K562 (cell line): ENCODE data around the gene PIH1D1. TPM values are rescaled to one million over a fixed set of nuclear protein-coding genes. Genes with fewer than 3 reads are reported as not detected.

ENCODE experiments used
- ATAC-seq: fragments of 200-7000 bp; cut with Tn5 transposase; 3 replicates; pipeline ENCODE4 v1.9.1; 2020; ENCODE audit warnings: moderate library complexity
- BruUV-seq: library from RNA; stranded (reverse); fragments of 400-500 nt; replicated peaks from 2 replicates; lab custom pipeline; 2021; lab: Mats Ljungman, UMichigan
- CTCF ChIA-PET: fragments of 300-600 bp; formaldehyde crosslinking; extraction: SDS; loops from one replicate; lab custom pipeline; 2021; ENCODE audit warnings: low intra/inter-chr PET ratio; lab: Yijun Ruan, JAX
- POLR2A ChIA-PET: fragments of 300-600, 350-650 bp; sonication (Branson Sonifier 250); formaldehyde crosslinking; extraction: SDS; loops from one replicate; lab custom pipeline; 2021; ENCODE audit warnings: antibody characterized with exemption, inconsistent platforms; lab: Yijun Ruan, JAX
- DNase-seq, 4 experiments: peaks; one replicate each; pipeline versions ENCODE4 v3.0.0 to v3.0.0-alpha.2; 2011 to 2018; ENCODE audit warnings: low spot score in 3 of 4, mixed read lengths in 3 of 4; ENCODE audit errors: extremely low read depth in 1 of 4
- FAIRE-seq: peaks from 2 replicates; lab custom pipeline; 2011; peaks lifted over from hg19 to GRCh38; lab: Jason Lieb, UNC
- H2AFZ ChIP-seq: 2 replicates; pipeline ENCODE4 v1.6.0; 2011; ENCODE audit warnings: low read depth, low read length, control low read depth, inconsistent platforms
- H3K27ac ChIP-seq: fragments of 200-600 bp; 3 replicates; pipeline ENCODE4 v1.8.0; 2011; ENCODE audit warnings: low read depth, mild to moderate bottlenecking, control low read depth, inconsistent platforms, low read length, moderate library complexity, mixed read lengths; ENCODE audit errors: extremely low read depth
- H3K27me3 ChIP-seq, 2 experiments: fragments of 300-600 bp in 1 of 2; 2 replicates in 1 of 2; 3 replicates in 1 of 2; pipeline versions ENCODE4 v1.6.0 to v1.8.0; 2011; ENCODE audit warnings: inconsistent platforms in 2 of 2, low read length in 2 of 2, mild to moderate bottlenecking in 1 of 2, mixed read lengths in 1 of 2, moderate library complexity in 1 of 2; ENCODE audit not compliant: control insufficient read depth in 2 of 2, insufficient read depth in 2 of 2
- H3K36me3 ChIP-seq: fragments of 300-600 bp; 3 replicates; pipeline ENCODE4 v1.8.0; 2011; ENCODE audit warnings: mild to moderate bottlenecking, low read length, inconsistent platforms; ENCODE audit not compliant: control insufficient read depth, insufficient read depth
- H3K4me1 ChIP-seq, 2 experiments: fragments of 200-600 bp in 1 of 2; replicated peaks in 1 of 2; 2 replicates in 1 of 2; 3 replicates in 1 of 2; pipeline versions ENCODE4 v1.5.1 to v1.8.0; 2011; ENCODE audit warnings: inconsistent platforms in 2 of 2, low read length in 2 of 2, mild to moderate bottlenecking in 1 of 2, mixed read lengths in 1 of 2, moderate library complexity in 1 of 2; ENCODE audit not compliant: control insufficient read depth in 2 of 2, insufficient read depth in 2 of 2
- H3K4me2 ChIP-seq: 2 replicates; pipeline ENCODE4 v1.6.1; 2011; ENCODE audit warnings: low read length, control low read depth, inconsistent platforms, mixed read lengths; ENCODE audit not compliant: insufficient read depth
- H3K4me3 ChIP-seq: fragments of 200-600 bp; sonication (generic), shearing (Covaris generic); 2 replicates; pipeline ENCODE4 v1.5.1; 2016; ENCODE audit warnings: control low read depth, inconsistent platforms
- H3K79me2 ChIP-seq: fragments of 200-600 bp; 3 replicates; pipeline ENCODE4 v1.8.0; 2011; ENCODE audit warnings: low read length, inconsistent platforms; ENCODE audit not compliant: control insufficient read depth, insufficient read depth
- H3K9ac ChIP-seq, 2 experiments: 2 replicates each; pipeline versions ENCODE4 v1.6.0 to v1.6.1; 2011; ENCODE audit warnings: low read depth in 2 of 2, low read length in 2 of 2, control low read depth in 1 of 2, inconsistent platforms in 1 of 2, mild to moderate bottlenecking in 1 of 2, mixed read lengths in 1 of 2; ENCODE audit not compliant: insufficient read depth in 1 of 2
- H3K9me1 ChIP-seq: one replicate; pipeline ENCODE4 v1.6.0; 2011; ENCODE audit warnings: inconsistent platforms, mild to moderate bottlenecking, low read length, moderate library complexity; ENCODE audit not compliant: control insufficient read depth, insufficient read depth
- H3K9me3 ChIP-seq: replicated peaks from 2 replicates; pipeline ENCODE4 v1.5.1; 2011; ENCODE audit warnings: low read depth, low read length, inconsistent platforms; ENCODE audit not compliant: control insufficient read depth, insufficient read depth
- H4K20me1 ChIP-seq: replicated peaks from 2 replicates; pipeline ENCODE4 v1.6.1; 2011; ENCODE audit warnings: low read length, inconsistent platforms, mixed read lengths; ENCODE audit not compliant: control insufficient read depth, insufficient read depth
- BRF1 ChIP-seq: IDR thresholded peaks from 3 replicates; pipeline ENCODE4 v1.6.1; 2011; ENCODE audit warnings: borderline replicate concordance, mild to moderate bottlenecking; ENCODE audit not compliant: insufficient read length; ENCODE audit errors: extremely low read depth
- POLR2B ChIP-seq: fragments of 450-650 bp; IDR thresholded peaks from 2 replicates; pipeline ENCODE4 v1.6.1; 2018; ENCODE audit warnings: low read depth; ENCODE audit not compliant: partially characterized antibody
- POLR2G ChIP-seq: fragments of 200-400 bp; formaldehyde crosslinking; IDR thresholded peaks from 2 replicates; pipeline ENCODE4 v1.6.1; 2017; ENCODE audit warnings: low read depth, mild to moderate bottlenecking, antibody characterized with exemption, low read length, moderate library complexity
- ZNF263 ChIP-seq: sonication (generic); formaldehyde crosslinking; IDR thresholded peaks from 2 replicates; pipeline ENCODE4 v1.8.0; 2022; ENCODE audit warnings: mild to moderate bottlenecking, missing genetic modification reagents, borderline replicate concordance
- WGBS: fragments of 100-300 bp; shearing (Covaris generic); methylation state at CpG from one replicate; pipeline ENCODE4 v1.1.6; 2016; ENCODE audit warnings: low coverage, mixed read lengths; ENCODE audit not compliant: insufficient coverage; ENCODE audit errors: missing lambda C conversion rate; 5-methylcytosine and 5-hydroxymethylcytosine counted together
- in situ Hi-C: fragments of 300-500 bp; cut with MboI; formaldehyde crosslinking; loops from 4 replicates; pipeline ENCODE4 v1.15.0; 2018; ENCODE audit warnings: inconsistent platforms, mixed read lengths
- intact Hi-C: fragments of 100-400 bp; cut with micrococcal nuclease; formaldehyde crosslinking; loops from 2 replicates; pipeline ENCODE4 v1.14.2; 2022
- polyA plus RNA-seq, 8 experiments: library from polyadenylated mRNA; depleted of rRNA in 4 of 8; stranded (reverse) in 5 of 8; unstranded in 3 of 8; fragments of >200 nt; fragmentation: Nextera tagmentation in 2 of 8; fragmentation: Illumina TruSeq in 1 of 8; extraction: Ambion mirVana in 2 of 8; extraction: Trizol in 1 of 8; gene quantifications; 2 replicates each; pipeline versions ENCODE4 v1.2.1 to v1.2.3, GENCODE V29; 2011 to 2014; ENCODE audit warnings: inconsistent platforms in 1 of 8, missing spikeins in 1 of 8
- total RNA-seq, 7 experiments: library from RNA; depleted of rRNA in 6 of 7; stranded (reverse); fragments of >200 nt in 6 of 7; fragmentation: Illumina TruSeq in 2 of 7; extraction: Trizol in 2 of 7; gene quantifications; 2 replicates each; pipeline versions ENCODE4 v1.2.1 to v1.2.3, GENCODE V29; 2011 to 2021; ENCODE audit warnings: low replicate concordance in 1 of 7
- TF ChIP-seq, protein P1 (sequence below): IDR thresholded peaks from 2 replicates; pipeline ENCODE4 v1.6.1; 2011; ENCODE audit warnings: borderline replicate concordance, low read depth, mild to moderate bottlenecking, moderate library complexity, low read length; ENCODE audit not compliant: insufficient read depth, poor library complexity, severe bottlenecking
- TF ChIP-seq, protein P2 (sequence below), 3 experiments: IDR thresholded peaks in 2 of 3; conservative IDR thresholded peaks in 1 of 3; 2 replicates each; pipeline ENCODE4 v1.5.1; 2011 to 2012; ENCODE audit warnings: low read length in 3 of 3, mild to moderate bottlenecking in 3 of 3, control low read depth in 2 of 3, improper control_type of control experiment in 1 of 3, inconsistent platforms in 1 of 3, low read depth in 1 of 3, mixed read lengths in 1 of 3, moderate library complexity in 1 of 3; ENCODE audit not compliant: insufficient read depth in 2 of 3
- TF ChIP-seq, protein P3 (sequence below): fragments of 250-450 bp; sonication (Bioruptor Pico); IDR thresholded peaks from 2 replicates; pipeline ENCODE4 v1.4.0; 2020; ENCODE audit warnings: mild to moderate bottlenecking, moderate library complexity

PIH1D1 gene
- total and polyA plus RNA-seq, 9 of the 15 experiments (the other 6 are each of a cell fraction or from before 2014, with no cell fraction given), result 26.5 to 224 (median 137) TPM

DNA sequence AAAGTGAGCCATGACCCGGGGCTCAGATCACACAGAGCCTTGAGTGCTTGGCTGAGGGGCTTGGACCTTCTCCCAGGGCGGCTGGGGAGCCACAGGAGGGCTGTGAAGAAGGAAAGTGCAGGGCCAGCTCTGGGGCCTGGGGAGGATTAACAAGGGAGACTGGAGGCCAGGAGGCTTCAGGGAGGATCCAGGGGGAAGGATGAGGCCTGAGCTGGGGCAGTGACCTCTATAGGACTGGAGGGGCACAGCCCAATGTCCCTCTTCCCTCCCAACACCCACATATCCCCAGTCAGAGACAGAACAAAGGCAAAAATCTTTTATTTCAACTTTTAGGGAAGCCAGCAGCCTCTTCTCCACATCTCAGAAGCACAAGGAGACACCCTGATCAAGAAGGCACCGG lies 5.6 kb downstream of the PIH1D1 start:
- H3K4me2 ChIP-seq, result no peak overlapping the region
- H3K36me3 ChIP-seq, result peaks cover 41% of the 10 kb centered on the region; the same call in 2 of the 3 replicates
- in situ Hi-C loops (no loop called here), intact Hi-C loops (loop anchor here (10.0 kb wide), 1 partner anchor 181 kb away; no protein-coding TSS in a partner anchor)
- no peak overlapping the region for H3K4me3 ChIP-seq
- H3K9me3 ChIP-seq, result no peaks in the 10 kb centered on the region
- H3K27me3 ChIP-seq, result peaks cover under 1 to 1% of the 10 kb centered on the region in 2 experiments; a peak in 2 of 5 replicates
- TF ChIP-seq POLR2G, result 0 out of 2 replicates have a peak, but pooled peaks have one; percentile 18
- TF ChIP-seq BRF1, result no peak
- TF ChIP-seq, protein P1, sequence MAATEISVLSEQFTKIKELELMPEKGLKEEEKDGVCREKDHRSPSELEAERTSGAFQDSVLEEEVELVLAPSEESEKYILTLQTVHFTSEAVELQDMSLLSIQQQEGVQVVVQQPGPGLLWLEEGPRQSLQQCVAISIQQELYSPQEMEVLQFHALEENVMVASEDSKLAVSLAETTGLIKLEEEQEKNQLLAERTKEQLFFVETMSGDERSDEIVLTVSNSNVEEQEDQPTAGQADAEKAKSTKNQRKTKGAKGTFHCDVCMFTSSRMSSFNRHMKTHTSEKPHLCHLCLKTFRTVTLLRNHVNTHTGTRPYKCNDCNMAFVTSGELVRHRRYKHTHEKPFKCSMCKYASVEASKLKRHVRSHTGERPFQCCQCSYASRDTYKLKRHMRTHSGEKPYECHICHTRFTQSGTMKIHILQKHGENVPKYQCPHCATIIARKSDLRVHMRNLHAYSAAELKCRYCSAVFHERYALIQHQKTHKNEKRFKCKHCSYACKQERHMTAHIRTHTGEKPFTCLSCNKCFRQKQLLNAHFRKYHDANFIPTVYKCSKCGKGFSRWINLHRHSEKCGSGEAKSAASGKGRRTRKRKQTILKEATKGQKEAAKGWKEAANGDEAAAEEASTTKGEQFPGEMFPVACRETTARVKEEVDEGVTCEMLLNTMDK, result peak; percentile 52
- peak; percentile 4 for TF ChIP-seq POLR2B
- TF ChIP-seq, protein P2, sequence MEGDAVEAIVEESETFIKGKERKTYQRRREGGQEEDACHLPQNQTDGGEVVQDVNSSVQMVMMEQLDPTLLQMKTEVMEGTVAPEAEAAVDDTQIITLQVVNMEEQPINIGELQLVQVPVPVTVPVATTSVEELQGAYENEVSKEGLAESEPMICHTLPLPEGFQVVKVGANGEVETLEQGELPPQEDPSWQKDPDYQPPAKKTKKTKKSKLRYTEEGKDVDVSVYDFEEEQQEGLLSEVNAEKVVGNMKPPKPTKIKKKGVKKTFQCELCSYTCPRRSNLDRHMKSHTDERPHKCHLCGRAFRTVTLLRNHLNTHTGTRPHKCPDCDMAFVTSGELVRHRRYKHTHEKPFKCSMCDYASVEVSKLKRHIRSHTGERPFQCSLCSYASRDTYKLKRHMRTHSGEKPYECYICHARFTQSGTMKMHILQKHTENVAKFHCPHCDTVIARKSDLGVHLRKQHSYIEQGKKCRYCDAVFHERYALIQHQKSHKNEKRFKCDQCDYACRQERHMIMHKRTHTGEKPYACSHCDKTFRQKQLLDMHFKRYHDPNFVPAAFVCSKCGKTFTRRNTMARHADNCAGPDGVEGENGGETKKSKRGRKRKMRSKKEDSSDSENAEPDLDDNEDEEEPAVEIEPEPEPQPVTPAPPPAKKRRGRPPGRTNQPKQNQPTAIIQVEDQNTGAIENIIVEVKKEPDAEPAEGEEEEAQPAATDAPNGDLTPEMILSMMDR (IDR thresholded peaks at IDR 0.05 in 2 of 3, conservative IDR thresholded peaks at IDR 0.05 in 1 of 3; ENCODE audit: insufficient read depth in 2 of 3, low read depth in 1 of 3, low read length in 3 of 3), result 0 out of 6 replicates have a peak, but pooled peaks of 1 of the 3 experiments have one; percentile 17
- TF ChIP-seq, protein P3, sequence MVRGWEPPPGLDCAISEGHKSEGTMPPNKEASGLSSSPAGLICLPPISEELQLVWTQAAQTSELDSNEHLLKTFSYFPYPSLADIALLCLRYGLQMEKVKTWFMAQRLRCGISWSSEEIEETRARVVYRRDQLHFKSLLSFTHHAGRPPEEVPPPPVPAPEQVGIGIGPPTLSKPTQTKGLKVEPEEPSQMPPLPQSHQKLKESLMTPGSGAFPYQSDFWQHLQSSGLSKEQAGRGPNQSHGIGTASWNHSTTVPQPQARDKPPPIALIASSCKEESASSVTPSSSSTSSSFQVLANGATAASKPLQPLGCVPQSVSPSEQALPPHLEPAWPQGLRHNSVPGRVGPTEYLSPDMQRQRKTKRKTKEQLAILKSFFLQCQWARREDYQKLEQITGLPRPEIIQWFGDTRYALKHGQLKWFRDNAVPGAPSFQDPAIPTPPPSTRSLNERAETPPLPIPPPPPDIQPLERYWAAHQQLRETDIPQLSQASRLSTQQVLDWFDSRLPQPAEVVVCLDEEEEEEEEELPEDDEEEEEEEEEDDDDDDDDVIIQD, result no peak
- peak; percentile 94 for TF ChIP-seq ZNF263
- no peak overlapping the region for H3K27ac ChIP-seq
- no peaks in the 10 kb centered on the region for H3K9me1 ChIP-seq
- ChIA-PET CTCF (no interaction called here), POLR2A (interaction anchor here (1.4 to 1.6 kb wide), 2 partner anchors 54 to 83 kb away, joined by 3 to 4 read pairs; no protein-coding TSS in a partner anchor)
- no peak overlapping the region for H3K9ac ChIP-seq
- no TSS peak for BruUV-seq
- FAIRE-seq (no peak), ATAC-seq (no peak), DNase-seq (no peak)
- H3K79me2 ChIP-seq, result peaks cover 28% of the 10 kb centered on the region
- no peak overlapping the region for H2AFZ ChIP-seq
- no peaks in the 10 kb centered on the region; the same call in 1 of the 2 replicates for H4K20me1 ChIP-seq
- WGBS, result 75% methylated on average over 3 of the region's 3 CpGs
- H3K4me1 ChIP-seq, result peaks cover 24 to 67% of the 10 kb centered on the region in 2 experiments
